HL-60 (cell line): ENCODE measurements around the gene RUBCN.
"Not testable (repeated sequence)": the region's sequence is repeated elsewhere in the genome, so short reads cannot be mapped to it uniquely, and the experiment has no call there.

ENCODE experiments used
- DNase-seq, 2 experiments: peaks; one replicate each; pipeline ENCODE4 v3.0.0-alpha.2; 2010 to 2020; ENCODE audit warnings: low read depth in 1 of 2, low spot score in 1 of 2
- H3K27ac ChIP-seq: fragments of 250-450 bp; sonication (Bioruptor Pico); replicated peaks from 2 replicates; pipeline ENCODE4 v1.5.1; 2020; ENCODE audit warnings: mild to moderate bottlenecking, moderate library complexity
- H3K27me3 ChIP-seq: fragments of 250-450 bp; sonication (Bioruptor Pico); 2 replicates; pipeline ENCODE4 v1.5.1; 2021; ENCODE audit warnings: mild to moderate bottlenecking, moderate library complexity; ENCODE audit not compliant: insufficient read depth, poor library complexity, severe bottlenecking
- H3K4me3 ChIP-seq: replicated peaks from 2 replicates; pipeline ENCODE4 v1.5.1; 2011; ENCODE audit warnings: mild to moderate bottlenecking, control low read depth, low read length; ENCODE audit not compliant: insufficient read depth
- POLR2AphosphoS5 ChIP-seq: IDR thresholded peaks from 2 replicates; pipeline ENCODE4 v1.6.1; 2012; ENCODE audit warnings: low read depth

Gene RUBCN

GRCh38 chr3:197637556-197637955 is 99.1 kb downstream of the RUBCN start:
- peak in 1 of 2 experiments; percentile 50 for DNase-seq
- not testable (repeated sequence) for H3K27me3 ChIP-seq, H3K4me3 ChIP-seq, H3K27ac ChIP-seq
- TF ChIP-seq POLR2AphosphoS5: peak; percentile 73

GRCh38 chr3:197631989-197632388 is 104.7 kb downstream of the RUBCN start:
- H3K27ac ChIP-seq, H3K4me3 ChIP-seq, H3K27me3 ChIP-seq, DNase-seq: not testable (repeated sequence)

DNA sequence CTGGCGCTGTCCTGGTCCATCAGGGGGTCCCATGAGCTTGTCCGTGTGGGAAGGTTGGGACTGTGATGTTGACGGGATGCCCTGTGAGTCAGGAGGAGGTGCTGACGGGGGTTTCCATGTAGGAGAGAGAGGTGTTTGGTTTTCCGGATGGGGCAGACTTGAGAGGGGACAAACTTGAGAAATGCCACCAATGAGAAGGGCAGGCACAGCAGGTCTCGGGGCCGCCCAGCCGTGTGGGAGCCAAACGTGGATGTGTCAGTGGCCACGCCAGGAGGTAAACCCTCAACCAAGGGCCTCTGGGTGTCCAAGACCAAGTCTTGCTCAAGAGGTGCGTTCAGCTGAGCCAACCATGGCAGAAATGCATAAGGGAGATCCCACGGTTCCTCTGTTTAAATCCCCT is 105.9 kb downstream of the RUBCN start:
- DNase-seq, H3K27me3 ChIP-seq, H3K4me3 ChIP-seq, H3K27ac ChIP-seq: not testable (repeated sequence)

- H3K27me3 ChIP-seq, H3K4me3 ChIP-seq, H3K27ac ChIP-seq, DNase-seq: not testable (repeated sequence)
Observed at GRCh38 chr3:197629286-197629685, 107.4 kb downstream of the RUBCN start.

DNA sequence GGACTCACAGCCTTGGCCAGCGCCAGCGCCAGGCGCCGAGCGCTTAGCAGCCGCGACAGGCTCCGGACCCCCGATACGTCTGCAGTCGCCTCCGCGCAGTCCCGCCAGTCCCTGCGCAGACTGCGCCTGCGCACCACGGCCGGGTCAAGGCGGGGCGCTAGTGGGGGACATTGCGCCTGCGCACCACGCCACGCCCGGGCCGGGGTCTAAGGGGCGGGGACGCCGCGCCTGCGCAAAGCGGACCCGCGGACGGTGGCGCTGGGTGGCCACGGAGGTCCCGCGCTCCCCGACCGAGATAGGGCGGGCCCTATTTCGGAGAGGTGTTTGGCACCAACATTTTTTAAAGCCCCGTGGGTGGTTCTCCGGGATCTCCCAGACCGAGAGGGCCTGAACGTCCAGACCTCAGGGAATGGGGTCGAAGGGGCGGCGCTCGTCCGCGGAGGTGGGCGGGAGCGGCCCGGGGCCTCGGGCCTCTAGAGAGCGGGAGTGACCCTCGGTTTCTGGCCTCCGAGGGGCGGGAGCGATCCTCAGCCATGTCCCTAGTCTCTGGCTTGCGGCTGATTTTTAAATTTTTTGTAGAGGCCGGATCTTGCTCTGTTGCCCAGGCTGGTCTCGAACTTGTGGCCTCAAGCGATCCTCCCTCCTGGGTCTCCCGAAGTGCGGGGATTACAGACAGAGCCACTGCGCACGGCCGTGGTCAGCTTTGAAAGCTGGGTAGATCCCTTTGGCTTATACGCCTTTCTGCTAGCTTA is 108.8 kb downstream of the RUBCN start:
- peak overlapping the region; percentile 59 for H3K4me3 ChIP-seq
- not testable (repeated sequence) for H3K27me3 ChIP-seq
- H3K27ac ChIP-seq: peak overlapping the region; percentile 69
- peak; percentile 48 to 81 for DNase-seq

GRCh38 chr3:197627158-197627771 is 109.4 kb downstream of the RUBCN start:
- not testable (repeated sequence) for DNase-seq, H3K27me3 ChIP-seq
- Histone ChIP-seq H3K4me3 (peak overlapping the region; percentile 59), H3K27ac (peak overlapping the region; percentile 69)

GRCh38 chr3:197626404-197627157 is 110.1 kb downstream of the RUBCN start:
- not testable (repeated sequence) for H3K27ac ChIP-seq, H3K27me3 ChIP-seq, DNase-seq
- peak overlapping the region; percentile 27 for H3K4me3 ChIP-seq

GRCh38 chr3:197621478-197621877 is 115.2 kb downstream of the RUBCN start:
- H3K4me3 ChIP-seq, DNase-seq, H3K27ac ChIP-seq: not testable (repeated sequence)

More at GRCh38 chr3:197621478-197621877, 115.2 kb downstream of the RUBCN start:
- not testable (repeated sequence) for H3K27me3 ChIP-seq
